Endothelial cell (in vitro differentiated cells): ENCODE data around the gene GZMH. TPM values are rescaled to one million over a fixed set of nuclear protein-coding genes. Genes with fewer than 3 reads are reported as not detected.

Experiments used
- DNase-seq: peaks from one replicate; pipeline ENCODE4 v3.0.0; 2021; ENCODE audit warnings: low spot score
- H3K27ac Mint-ChIP-seq: one replicate; pipeline ENCODE4 v1.8.0; 2021; ENCODE audit warnings: mixed read lengths, inconsistent platforms; ENCODE audit not compliant: unreplicated experiment
- H3K27me3 Mint-ChIP-seq: one replicate; pipeline ENCODE4 v1.8.0; 2021; ENCODE audit warnings: mild to moderate bottlenecking, moderate library complexity, mixed read lengths, inconsistent platforms; ENCODE audit not compliant: unreplicated experiment
- H3K36me3 Mint-ChIP-seq: one replicate; pipeline ENCODE4 v1.8.0; 2021; ENCODE audit warnings: mild to moderate bottlenecking, low read depth, mixed read lengths, inconsistent platforms; ENCODE audit not compliant: unreplicated experiment
- H3K4me1 Mint-ChIP-seq: one replicate; pipeline ENCODE4 v1.8.0; 2021; ENCODE audit warnings: mild to moderate bottlenecking, mixed read lengths, inconsistent platforms; ENCODE audit not compliant: unreplicated experiment
- H3K4me3 Mint-ChIP-seq: one replicate; pipeline ENCODE4 v1.8.0; 2021; ENCODE audit warnings: mild to moderate bottlenecking, mixed read lengths, inconsistent platforms; ENCODE audit not compliant: unreplicated experiment
- H3K9me3 Mint-ChIP-seq: one replicate; pipeline ENCODE4 v1.8.0; 2021; ENCODE audit warnings: mixed read lengths, inconsistent platforms; ENCODE audit not compliant: unreplicated experiment
- CTCF ChIP-seq: fragments of 200-600 bp; sonication (generic); IDR thresholded peaks from one replicate; pipeline ENCODE4 v1.5.0; 2021; ENCODE audit warnings: antibody characterized with exemption; ENCODE audit not compliant: unreplicated experiment
- total RNA-seq: library from RNA; stranded (reverse); fragmentation: NEBNext Ultra II Directional; extraction: Animal tissue kit (Norgen Biotek cat#: 25700); gene quantifications from one replicate; pipeline ENCODE4 v1.2.1, GENCODE V29; 2021; ENCODE audit not compliant: unreplicated experiment

The GZMH gene
- total RNA-seq, 1 donor from 2014 or later = not detected

- no peak for DNase-seq
- H3K27me3 Mint-ChIP-seq = peaks cover 6% of the 10 kb centered on the region
- H3K9me3 Mint-ChIP-seq = no peaks in the 10 kb centered on the region
- H3K27ac Mint-ChIP-seq = no peak overlapping the region
- H3K4me3 Mint-ChIP-seq = no peak overlapping the region
- H3K4me1 Mint-ChIP-seq = no peaks in the 10 kb centered on the region
- TF ChIP-seq CTCF = no peak
- no peaks in the 10 kb centered on the region for H3K36me3 Mint-ChIP-seq
Observed at GRCh38 chr14:24630087-24630871, 20.8 kb upstream of the GZMH start.

- Mint-ChIP-seq H3K4me1 (no peaks in the 10 kb centered on the region), H3K27me3 (peaks cover 6% of the 10 kb centered on the region), H3K27ac (no peak overlapping the region), H3K9me3 (no peaks in the 10 kb centered on the region), H3K36me3 (no peaks in the 10 kb centered on the region), H3K4me3 (no peak overlapping the region)
- no peak for DNase-seq
- TF ChIP-seq CTCF = no peak
Observed at GRCh38 chr14:24629521-24629920, 20.0 kb upstream of the GZMH start.

- no peaks in the 10 kb centered on the region for H3K4me1 Mint-ChIP-seq
- peaks cover 3% of the 10 kb centered on the region for H3K27me3 Mint-ChIP-seq
- no peak overlapping the region for H3K27ac Mint-ChIP-seq
- H3K36me3 Mint-ChIP-seq = no peaks in the 10 kb centered on the region
- H3K4me3 Mint-ChIP-seq = no peak overlapping the region
- H3K9me3 Mint-ChIP-seq = no peaks in the 10 kb centered on the region
- no peak for DNase-seq
- no peak for TF ChIP-seq CTCF
Observed at GRCh38 chr14:24613747-24614146, 4.3 kb upstream of the GZMH start.

- Mint-ChIP-seq H3K4me3 (no peak overlapping the region), H3K4me1 (no peaks in the 10 kb centered on the region), H3K27ac (no peak overlapping the region), H3K9me3 (no peaks in the 10 kb centered on the region), H3K27me3 (peaks cover 5% of the 10 kb centered on the region), H3K36me3 (no peaks in the 10 kb centered on the region)
- no peak for DNase-seq
- TF ChIP-seq CTCF = no peak
Observed at GRCh38 chr14:24613241-24613640, 3.8 kb upstream of the GZMH start.

GRCh38 chr14:24612196-24612595 lies 2.7 kb upstream of the GZMH start:
- no peak for DNase-seq
- Mint-ChIP-seq H3K27me3 (peaks cover 9% of the 10 kb centered on the region), H3K4me1 (no peaks in the 10 kb centered on the region), H3K4me3 (no peak overlapping the region), H3K9me3 (no peaks in the 10 kb centered on the region), H3K27ac (no peak overlapping the region), H3K36me3 (no peaks in the 10 kb centered on the region)
- no peak for TF ChIP-seq CTCF
